H1 (cell line): Measurements from ENCODE around the gene WDR37. TPM values are rescaled to one million over a fixed set of nuclear protein-coding genes. Genes with fewer than 3 reads are reported as not detected.

Experiments
- CTCF ChIA-PET: fragments of 300-600 bp; sonication (Branson Sonifier 250); formaldehyde crosslinking; loops from one replicate; lab custom pipeline; 2021; ENCODE audit not compliant: partially characterized antibody; lab: Charles Lee
- POLR2A ChIA-PET: fragments of 300-600 bp; sonication (Branson Sonifier 250); formaldehyde crosslinking; loops from one replicate; lab custom pipeline; 2021; ENCODE audit warnings: inconsistent platforms; ENCODE audit not compliant: partially characterized antibody; lab: Charles Lee
- DNase-seq, 2 experiments: peaks; one replicate each; pipeline versions ENCODE4 v3.0.0 to v3.0.0-alpha.2; 2010 to 2022; ENCODE audit warnings: low spot score in 2 of 2, low read depth in 1 of 2, mixed read lengths in 1 of 2
- FAIRE-seq: peaks from 2 replicates; lab custom pipeline; 2011; peaks lifted over from hg19 to GRCh38; lab: Jason Lieb, UNC
- H2AFZ ChIP-seq: 2 replicates; pipeline ENCODE4 v1.8.1; 2012; ENCODE audit warnings: low read length, inconsistent platforms
- H2AK5ac ChIP-seq: 2 replicates; pipeline ENCODE4 v1.6.1; 2013; ENCODE audit warnings: low read depth, low read length
- H2BK120ac ChIP-seq: replicated peaks from 2 replicates; pipeline ENCODE3; 2013; ENCODE audit warnings: low read depth, low read length, inconsistent platforms
- H2BK12ac ChIP-seq: 2 replicates; pipeline ENCODE4 v1.6.1; 2013; ENCODE audit warnings: low read depth, low read length
- H2BK15ac ChIP-seq: 2 replicates; pipeline ENCODE4 v1.6.1; 2013; ENCODE audit warnings: low read length
- H2BK20ac ChIP-seq: 2 replicates; pipeline ENCODE4 v1.6.1; 2013; ENCODE audit warnings: low read length
- H2BK5ac ChIP-seq: 2 replicates; pipeline ENCODE4 v1.6.1; 2013; ENCODE audit warnings: low read depth, low read length
- H3K14ac ChIP-seq: 2 replicates; pipeline ENCODE4 v1.6.1; 2013; ENCODE audit warnings: inconsistent platforms; ENCODE audit not compliant: insufficient read length
- H3K18ac ChIP-seq: 2 replicates; pipeline ENCODE4 v1.6.1; 2013; ENCODE audit warnings: low read length; ENCODE audit errors: extremely low read depth
- H3K23ac ChIP-seq: 2 replicates; pipeline ENCODE4 v1.6.1; 2013; ENCODE audit warnings: inconsistent platforms; ENCODE audit not compliant: insufficient read length
- H3K23me2 ChIP-seq: 2 replicates; pipeline ENCODE4 v1.6.1; 2013; ENCODE audit warnings: low read depth, low read length
- H3K27ac ChIP-seq: 2 replicates; pipeline ENCODE4 v1.6.1; 2011; ENCODE audit warnings: low read depth, low read length, inconsistent platforms
- H3K27me3 ChIP-seq, 4 experiments: replicated peaks in 1 of 4; 1 replicate in 1 of 4; 2 replicates in 3 of 4; pipeline versions ENCODE4 v1.6.1 to v1.8.1; 2011 to 2013; ENCODE audit warnings: low read length in 3 of 4, mild to moderate bottlenecking in 3 of 4, inconsistent platforms in 2 of 4, mixed read lengths in 2 of 4, moderate library complexity in 1 of 4; ENCODE audit not compliant: control insufficient read depth in 3 of 4, insufficient read depth in 3 of 4; ENCODE audit errors: extremely low read depth in 1 of 4
- H3K36me3 ChIP-seq, 4 experiments: 2 replicates each; pipeline versions ENCODE4 v1.6.1 to v1.8.1; 2011 to 2013; ENCODE audit warnings: mild to moderate bottlenecking in 4 of 4, low read length in 3 of 4, moderate library complexity in 2 of 4, control low read depth in 1 of 4, inconsistent platforms in 1 of 4; ENCODE audit not compliant: insufficient read depth in 4 of 4, control insufficient read depth in 2 of 4
- H3K4ac ChIP-seq: replicated peaks from 2 replicates; pipeline ENCODE3; 2013; ENCODE audit warnings: low read length, low read depth, mixed read lengths, inconsistent platforms; ENCODE audit not compliant: insufficient read length
- H3K4me1 ChIP-seq, 4 experiments: replicated peaks in 1 of 4; 1 replicate in 1 of 4; 2 replicates in 3 of 4; pipeline versions ENCODE4 v1.6.1 to v1.8.1; 2011 to 2013; ENCODE audit warnings: low read length in 3 of 4, inconsistent platforms in 2 of 4, mixed read lengths in 1 of 4; ENCODE audit not compliant: insufficient read depth in 4 of 4, control insufficient read depth in 3 of 4
- H3K4me2 ChIP-seq, 2 experiments: 2 replicates each; pipeline versions ENCODE4 v1.6.1 to v1.8.1; 2011 to 2013; ENCODE audit warnings: low read depth in 2 of 2, low read length in 2 of 2, control low read depth in 1 of 2, inconsistent platforms in 1 of 2, mild to moderate bottlenecking in 1 of 2; ENCODE audit not compliant: insufficient read depth in 1 of 2
- H3K4me3 ChIP-seq, 4 experiments: fragments of 200-600, 300-600 bp in 1 of 4; sonication (generic), shearing (Covaris generic), sonication (Bioruptor Twin) in 1 of 4; 2 replicates each; pipeline versions ENCODE4 v1.5.1 to v1.8.1; 2011 to 2016; ENCODE audit warnings: low read length in 4 of 4, low read depth in 3 of 4, control low read depth in 2 of 4, inconsistent platforms in 2 of 4, mild to moderate bottlenecking in 2 of 4, mixed read lengths in 1 of 4, moderate library complexity in 1 of 4; ENCODE audit not compliant: insufficient read depth in 2 of 4; ENCODE audit errors: extremely low read depth in 1 of 4
- H3K56ac ChIP-seq: replicated peaks from 2 replicates; pipeline ENCODE3; 2013; ENCODE audit warnings: low read depth, mild to moderate bottlenecking, mixed read lengths, low read length, inconsistent platforms; ENCODE audit not compliant: insufficient read length
- H3K79me1 ChIP-seq: 2 replicates; pipeline ENCODE4 v1.6.1; 2013; ENCODE audit warnings: low read depth, low read length, control low read depth
- H3K79me2 ChIP-seq, 2 experiments: 2 replicates each; pipeline versions ENCODE4 v1.6.1 to v1.8.1; 2012 to 2013; ENCODE audit warnings: low read length in 2 of 2, mild to moderate bottlenecking in 2 of 2, inconsistent platforms in 1 of 2; ENCODE audit not compliant: insufficient read depth in 2 of 2, control insufficient read depth in 1 of 2
- H3K9ac ChIP-seq, 4 experiments: replicated peaks in 1 of 4; 1 replicate in 1 of 4; 2 replicates in 3 of 4; pipeline versions ENCODE4 v1.6.1 to v1.8.1; 2011 to 2013; ENCODE audit warnings: low read depth in 3 of 4, low read length in 3 of 4, control low read depth in 2 of 4, mild to moderate bottlenecking in 2 of 4, moderate library complexity in 2 of 4, inconsistent platforms in 1 of 4; ENCODE audit errors: extremely low read depth in 1 of 4
- H3K9me3 ChIP-seq, 2 experiments: 2 replicates each; pipeline versions ENCODE4 v1.6.1 to v1.8.1; 2012 to 2013; ENCODE audit warnings: mild to moderate bottlenecking in 2 of 2, moderate library complexity in 2 of 2, control low read depth in 1 of 2, inconsistent platforms in 1 of 2, low read depth in 1 of 2, low read length in 1 of 2, mixed read lengths in 1 of 2; ENCODE audit not compliant: insufficient read depth in 2 of 2
- H4K20me1 ChIP-seq, 2 experiments: replicated peaks in 1 of 2; 2 replicates each; pipeline versions ENCODE3 to v1.8.1; 2011 to 2013; ENCODE audit warnings: inconsistent platforms in 2 of 2, low read length in 2 of 2, mild to moderate bottlenecking in 1 of 2; ENCODE audit not compliant: insufficient read depth in 2 of 2, control insufficient read depth in 1 of 2
- H4K5ac ChIP-seq: 2 replicates; pipeline ENCODE4 v1.6.1; 2013; ENCODE audit warnings: low read length, low read depth, mixed read lengths, inconsistent platforms; ENCODE audit not compliant: insufficient read length
- H4K8ac ChIP-seq: 2 replicates; pipeline ENCODE4 v1.8.0; 2013; ENCODE audit warnings: mild to moderate bottlenecking, moderate library complexity, low read length, inconsistent platforms; ENCODE audit not compliant: insufficient read depth; ENCODE audit errors: extremely low read depth
- H4K91ac ChIP-seq: replicated peaks from 2 replicates; pipeline ENCODE3; 2013; ENCODE audit warnings: low read length, mixed read lengths, inconsistent platforms; ENCODE audit not compliant: insufficient read length
- FOSL1 ChIP-seq: IDR thresholded peaks from 2 replicates; pipeline ENCODE4 v1.6.1; 2011; ENCODE audit warnings: mild to moderate bottlenecking, low read depth, low read length, moderate library complexity; ENCODE audit not compliant: insufficient read depth
- GABPA ChIP-seq: IDR thresholded peaks from 2 replicates; pipeline ENCODE4 v1.6.1; 2011; ENCODE audit warnings: mild to moderate bottlenecking, low read length, moderate library complexity, borderline replicate concordance; ENCODE audit not compliant: insufficient read depth
- JUN ChIP-seq: IDR thresholded peaks from 2 replicates; pipeline ENCODE4 v1.6.1; 2011; ENCODE audit warnings: low read depth, mild to moderate bottlenecking, improper control_type of control experiment, low read length
- MAFK ChIP-seq: IDR thresholded peaks from 2 replicates; pipeline ENCODE4 v1.6.1; 2012; ENCODE audit warnings: low read depth, mild to moderate bottlenecking, improper control_type of control experiment, low read length
- NRF1 ChIP-seq: IDR thresholded peaks from 2 replicates; pipeline ENCODE4 v1.6.1; 2011; ENCODE audit warnings: mild to moderate bottlenecking, low read depth, low read length, improper control_type of control experiment
- POLR2AphosphoS5 ChIP-seq: IDR thresholded peaks from 2 replicates; pipeline ENCODE4 v1.6.1; 2011; ENCODE audit warnings: low read depth, low read length
- RXRA ChIP-seq: IDR thresholded peaks from 2 replicates; pipeline ENCODE4 v1.6.1; 2011; ENCODE audit warnings: low read depth, mild to moderate bottlenecking, low read length, moderate library complexity; ENCODE audit not compliant: insufficient read depth
- SP1 ChIP-seq: IDR thresholded peaks from 2 replicates; pipeline ENCODE4 v1.6.1; 2011; ENCODE audit warnings: low read depth, low read length
- ZNF274 ChIP-seq: IDR thresholded peaks from 2 replicates; pipeline ENCODE4 v1.7.0; 2012; ENCODE audit warnings: low read length, borderline replicate concordance; ENCODE audit errors: extremely low read depth
- WGBS, 2 experiments: shearing (Covaris generic) in 1 of 2; methylation state at CpG; one replicate each; pipeline versions ENCODE4 v1.1.6 to v1.1.7; 2013 to 2015; ENCODE audit warnings: low lambda C conversion rate in 2 of 2, mixed read lengths in 2 of 2, inconsistent platforms in 1 of 2, low coverage in 1 of 2, missing lambda C conversion rate in 1 of 2; ENCODE audit not compliant: insufficient replicate concordance in 2 of 2, insufficient coverage in 1 of 2, insufficient read length in 1 of 2; ENCODE audit errors: extremely low coverage in 1 of 2, missing lambda C conversion rate in 1 of 2; 5-methylcytosine and 5-hydroxymethylcytosine counted together
- polyA plus RNA-seq, 7 experiments: library from polyadenylated mRNA; depleted of rRNA in 3 of 7; stranded (reverse) in 5 of 7; unstranded in 2 of 7; fragments of >200 nt in 5 of 7; fragments of 200-250 nt in 2 of 7; gene quantifications; 1 replicate in 5 of 7; 2 replicates in 1 of 7; 4 replicates in 1 of 7; pipeline versions ENCODE4 v1.2.1 to v1.2.3, GENCODE V29; 2011 to 2013; ENCODE audit warnings: missing spikeins in 2 of 7, mixed read lengths in 2 of 7
- total RNA-seq: library from RNA; stranded (reverse); fragmentation: NEBNext Ultra II Directional; extraction: Animal tissue kit (Norgen Biotek cat#: 25700); gene quantifications from 2 replicates; pipeline ENCODE4 v1.2.1, GENCODE V29; 2021

The WDR37 gene
- total and polyA plus RNA-seq, 2 of the 8 experiments (the other 6 are each of a cell fraction or from before 2014, with no cell fraction given), result 9.6 to 12.0 TPM

DNA sequence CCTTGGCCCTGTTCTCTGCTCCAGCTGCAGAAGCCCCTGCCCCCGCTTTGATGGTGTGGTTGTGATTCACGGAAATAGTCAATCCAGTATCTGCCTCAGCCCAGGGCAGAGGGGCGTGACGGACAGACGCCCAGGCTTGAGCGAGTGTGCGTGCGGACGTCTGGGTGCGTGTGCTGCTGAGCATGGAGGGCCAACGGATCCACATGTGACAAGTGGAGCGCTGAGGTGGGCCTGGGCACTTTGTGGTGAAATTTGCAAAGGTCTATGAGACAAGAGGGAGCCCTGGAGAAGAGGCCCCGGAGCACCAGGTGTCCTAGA, 94.4 kb downstream of the WDR37 start:
- FAIRE-seq (no peak), DNase-seq (peak in 1 of 2 experiments; percentile 20)
- no peak overlapping the region for H2AK5ac ChIP-seq
- H3K4me2 ChIP-seq, result no peak overlapping the region
- no peak overlapping the region for H2BK120ac ChIP-seq
- peaks cover 0 to 4% of the 10 kb centered on the region in 2 experiments for H4K20me1 ChIP-seq
- H3K9ac ChIP-seq, result no peak overlapping the region
- ChIA-PET CTCF (interaction anchor here (2.1 kb wide), 1 partner anchor 10 kb away, joined by 6 read pairs; no protein-coding TSS in a partner anchor), POLR2A (no interaction called here)
- H3K4me3 ChIP-seq, result no peak overlapping the region
- H3K14ac ChIP-seq, result no peak overlapping the region
- H3K23ac ChIP-seq, result no peak overlapping the region
- no peak overlapping the region for H2BK5ac ChIP-seq
- no peak overlapping the region for H2AFZ ChIP-seq
- no peak overlapping the region for H2BK15ac ChIP-seq
- H2BK12ac ChIP-seq, result 0 out of 2 replicates have a peak overlapping the region, but pooled peaks have one; percentile 9
- no peaks in the 10 kb centered on the region for H3K79me1 ChIP-seq
- H3K9me3 ChIP-seq, result peaks cover 0 to 3% of the 10 kb centered on the region in 2 experiments; a peak in 1 of 4 replicates
- no peaks in the 10 kb centered on the region for H3K4me1 ChIP-seq
- H3K27me3 ChIP-seq, result peaks cover 0 to 2% (median 0%) of the 10 kb centered on the region in 4 experiments; a peak in 2 of 7 replicates
- no peaks in the 10 kb centered on the region for H3K23me2 ChIP-seq
- H3K79me2 ChIP-seq, result no peaks in the 10 kb centered on the region
- H4K5ac ChIP-seq, result no peak overlapping the region
- H3K56ac ChIP-seq, result no peak overlapping the region
- H2BK20ac ChIP-seq, result no peak overlapping the region
- no peak overlapping the region for H3K18ac ChIP-seq
- TF ChIP-seq RXRA (no peak), POLR2AphosphoS5 (no peak), FOSL1 (no peak), JUN (no peak), NRF1 (no peak), SP1 (no peak), ZNF274 (no peak), GABPA (no peak), MAFK (no peak)
- whole genome bisulfite sequencing, 2 experiments, result 87% methylated on average over 13 of the region's 13 CpGs; no CpG with 5 or more reads in 1 of the 2 experiments
- no peak overlapping the region for H4K8ac ChIP-seq
- H3K27ac ChIP-seq, result no peak overlapping the region
- no peak overlapping the region for H3K4ac ChIP-seq
- no peak overlapping the region for H4K91ac ChIP-seq
- no peaks in the 10 kb centered on the region for H3K36me3 ChIP-seq
